Body of pancreas (tissue), 4 donors: ENCODE results near the gene ASB16.

Experiments
- POLR2A ChIP-seq, 3 donors: fragments of 450-650 bp; IDR thresholded peaks; one replicate each; pipeline ENCODE4 v1.6.1; 2016; ENCODE audit warnings: antibody characterized with exemption in 3 of 3, mild to moderate bottlenecking in 2 of 3
- TF ChIP-seq, protein P1 (sequence below), 7 experiments: fragments of 450-650 bp in 4 of 7; fragments of 200-600 bp in 3 of 7; sonication (generic) in 3 of 7; IDR thresholded peaks; one replicate each; pipeline ENCODE4 v1.5.1; 2016 to 2019; ENCODE audit warnings: antibody characterized with exemption in 7 of 7

- TF ChIP-seq POLR2A (IDR thresholded peaks at IDR 0.05) = no peak
- TF ChIP-seq, protein P1, sequence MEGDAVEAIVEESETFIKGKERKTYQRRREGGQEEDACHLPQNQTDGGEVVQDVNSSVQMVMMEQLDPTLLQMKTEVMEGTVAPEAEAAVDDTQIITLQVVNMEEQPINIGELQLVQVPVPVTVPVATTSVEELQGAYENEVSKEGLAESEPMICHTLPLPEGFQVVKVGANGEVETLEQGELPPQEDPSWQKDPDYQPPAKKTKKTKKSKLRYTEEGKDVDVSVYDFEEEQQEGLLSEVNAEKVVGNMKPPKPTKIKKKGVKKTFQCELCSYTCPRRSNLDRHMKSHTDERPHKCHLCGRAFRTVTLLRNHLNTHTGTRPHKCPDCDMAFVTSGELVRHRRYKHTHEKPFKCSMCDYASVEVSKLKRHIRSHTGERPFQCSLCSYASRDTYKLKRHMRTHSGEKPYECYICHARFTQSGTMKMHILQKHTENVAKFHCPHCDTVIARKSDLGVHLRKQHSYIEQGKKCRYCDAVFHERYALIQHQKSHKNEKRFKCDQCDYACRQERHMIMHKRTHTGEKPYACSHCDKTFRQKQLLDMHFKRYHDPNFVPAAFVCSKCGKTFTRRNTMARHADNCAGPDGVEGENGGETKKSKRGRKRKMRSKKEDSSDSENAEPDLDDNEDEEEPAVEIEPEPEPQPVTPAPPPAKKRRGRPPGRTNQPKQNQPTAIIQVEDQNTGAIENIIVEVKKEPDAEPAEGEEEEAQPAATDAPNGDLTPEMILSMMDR (IDR thresholded peaks at IDR 0.05) = no peak
These were observed 26.6 kb downstream of the ASB16 start for GRCh38 chr17:44197107-44197506.
